Sigmoid colon (tissue), 7 donors: ENCODE results near the gene LSMEM2. TPM values are rescaled to one million over a fixed set of nuclear protein-coding genes. Genes with fewer than 3 reads are reported as not detected.
A peak's percentile ranks its signal among the peaks of the same experiment; 100 is the strongest.

Experiments
- DNase-seq: peaks from one replicate; pipeline ENCODE4 v3.0.0-alpha.2; 2019
- H3K27ac ChIP-seq, 4 donors: fragments of 200-600 bp; sonication (generic); one replicate each; pipeline ENCODE4 v1.5.1; 2016 to 2019; ENCODE audit warnings: mild to moderate bottlenecking in 1 of 4
- H3K27me3 ChIP-seq, 3 donors: fragments of 200-600 bp; sonication (generic); one replicate each; pipeline ENCODE4 v1.5.1; 2019; ENCODE audit warnings: mild to moderate bottlenecking in 1 of 3
- H3K36me3 ChIP-seq, 4 donors: fragments of 200-600 bp; sonication (generic); one replicate each; pipeline ENCODE4 v1.5.1; 2016 to 2019
- H3K4me1 ChIP-seq, 4 donors: fragments of 200-600 bp; sonication (generic); one replicate each; pipeline ENCODE4 v1.5.1; 2017 to 2019
- H3K4me3 ChIP-seq, 4 donors: fragments of 200-600 bp; sonication (generic); one replicate each; pipeline ENCODE4 v1.5.1; 2017 to 2019; ENCODE audit warnings: mild to moderate bottlenecking in 2 of 4, moderate library complexity in 1 of 4
- H3K9me3 ChIP-seq, 4 donors: fragments of 200-600 bp in 3 of 4; sonication (generic) in 3 of 4; one replicate each; pipeline versions ENCODE4 v1.5.1 to v1.6.1; 2013 to 2019
- EP300 ChIP-seq, 4 donors: sonication (generic); formaldehyde crosslinking; IDR thresholded peaks; one replicate each; pipeline ENCODE4 v1.6.1; 2017; ENCODE audit warnings: antibody characterized with exemption in 4 of 4
- POLR2A ChIP-seq, 2 donors: fragments of 450-650 bp; IDR thresholded peaks; one replicate each; pipeline ENCODE4 v1.6.1; 2016; ENCODE audit warnings: antibody characterized with exemption in 2 of 2, mild to moderate bottlenecking in 2 of 2, moderate library complexity in 2 of 2
- POLR2AphosphoS5 ChIP-seq, 4 donors: sonication (generic); formaldehyde crosslinking; IDR thresholded peaks; one replicate each; pipeline ENCODE4 v1.6.1; 2017; ENCODE audit warnings: antibody characterized with exemption in 4 of 4
- WGBS, 2 donors: extraction: QIAGEN DNeasy Blood & Tissue Kit; methylation state at CpG; one replicate each; pipeline ENCODE4 v1.1.7; 2013; 5-methylcytosine and 5-hydroxymethylcytosine counted together
- intact Hi-C: fragments of 100-400 bp; cut with DNase I; formaldehyde crosslinking; loops from one replicate; pipeline ENCODE4 v1.15.1; 2023
- polyA plus RNA-seq, 3 donors: library from polyadenylated mRNA; stranded (reverse); fragments of 200-250 nt; gene quantifications; one replicate each; pipeline ENCODE4 v1.2.3, GENCODE V29; 2013
- total RNA-seq, 4 donors: library from RNA; depleted of rRNA; stranded (reverse); fragments of >200 nt; gene quantifications; one replicate each; pipeline ENCODE4 v1.1.0, GENCODE V29; 2016
- TF ChIP-seq, protein P1 (sequence below), 4 experiments: fragments of 450-650 bp in 3 of 4; fragments of 200-600 bp in 1 of 4; IDR thresholded peaks; one replicate each; pipeline ENCODE4 v1.5.1; 2016 to 2019; ENCODE audit warnings: antibody characterized with exemption in 4 of 4, mild to moderate bottlenecking in 3 of 4, moderate library complexity in 2 of 4
- donor health status: healthy with polysubstance abuse.
- donor health status: Bipolar disorder and iron deficiency.
- donor health status: healthy.

Gene LSMEM2
- total and polyA plus RNA-seq, 7 donors = 0.13 to 0.46 TPM; not detected in 5

- TF ChIP-seq EP300 (IDR thresholded peaks at IDR 0.05) = no peak
- peak in 2 of 4 donors; percentile 34 to 43 for TF ChIP-seq POLR2AphosphoS5 (IDR thresholded peaks at IDR 0.05)
- TF ChIP-seq, protein P1, sequence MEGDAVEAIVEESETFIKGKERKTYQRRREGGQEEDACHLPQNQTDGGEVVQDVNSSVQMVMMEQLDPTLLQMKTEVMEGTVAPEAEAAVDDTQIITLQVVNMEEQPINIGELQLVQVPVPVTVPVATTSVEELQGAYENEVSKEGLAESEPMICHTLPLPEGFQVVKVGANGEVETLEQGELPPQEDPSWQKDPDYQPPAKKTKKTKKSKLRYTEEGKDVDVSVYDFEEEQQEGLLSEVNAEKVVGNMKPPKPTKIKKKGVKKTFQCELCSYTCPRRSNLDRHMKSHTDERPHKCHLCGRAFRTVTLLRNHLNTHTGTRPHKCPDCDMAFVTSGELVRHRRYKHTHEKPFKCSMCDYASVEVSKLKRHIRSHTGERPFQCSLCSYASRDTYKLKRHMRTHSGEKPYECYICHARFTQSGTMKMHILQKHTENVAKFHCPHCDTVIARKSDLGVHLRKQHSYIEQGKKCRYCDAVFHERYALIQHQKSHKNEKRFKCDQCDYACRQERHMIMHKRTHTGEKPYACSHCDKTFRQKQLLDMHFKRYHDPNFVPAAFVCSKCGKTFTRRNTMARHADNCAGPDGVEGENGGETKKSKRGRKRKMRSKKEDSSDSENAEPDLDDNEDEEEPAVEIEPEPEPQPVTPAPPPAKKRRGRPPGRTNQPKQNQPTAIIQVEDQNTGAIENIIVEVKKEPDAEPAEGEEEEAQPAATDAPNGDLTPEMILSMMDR (IDR thresholded peaks at IDR 0.05) = peak; percentile 94 to 99 (median 98)
- no peak for TF ChIP-seq POLR2A (IDR thresholded peaks at IDR 0.05)
- H3K4me3 ChIP-seq = peak overlapping the region; percentile 24 to 52 (median 44)
- peaks cover 0 to 5% (median 1%) of the 10 kb centered on the region in 4 donors for H3K36me3 ChIP-seq
- WGBS, 2 donors = 0 to 1% methylated on average over 25 of the region's 25 CpGs
- H3K27ac ChIP-seq = peak overlapping the region; percentile 76 to 91 (median 85)
- peaks cover 0 to 99% (median 89%) of the 10 kb centered on the region in 4 donors for H3K4me1 ChIP-seq
- intact Hi-C loops = loop anchor here (1.0 to 2.0 kb wide), 2 partner anchors 19 to 53 kb away; no protein-coding TSS in a partner anchor
- no peaks in the 10 kb centered on the region for H3K9me3 ChIP-seq
- DNase-seq = peak; percentile 95
- H3K27me3 ChIP-seq = no peaks in the 10 kb centered on the region
Measured at GRCh38 chr3:50245831-50246516, 32.9 kb upstream of the LSMEM2 start.

DNA sequence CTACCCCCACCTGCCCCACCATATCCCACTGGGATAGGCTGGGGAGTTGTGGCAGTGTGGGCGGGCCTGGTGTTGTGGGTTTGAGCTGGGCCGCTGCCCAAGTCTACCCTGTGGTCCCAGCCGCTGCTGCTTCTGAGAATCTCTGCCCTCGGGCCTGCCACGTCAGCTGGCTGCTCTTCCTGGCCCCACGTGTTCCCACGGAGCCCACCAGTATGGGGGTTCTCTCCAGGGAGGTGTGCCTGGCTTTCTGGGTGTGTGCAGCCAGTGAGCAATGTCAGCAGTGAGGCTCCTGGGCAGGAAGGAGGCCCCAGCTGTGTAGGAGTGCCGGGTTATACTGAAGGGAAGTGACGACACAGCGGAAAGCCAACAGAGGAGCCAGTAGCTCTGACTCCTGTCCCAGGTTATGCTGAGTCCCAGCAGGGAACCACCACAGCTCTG lies 32.4 kb upstream of the LSMEM2 start:
- Histone ChIP-seq H3K9me3 (no peaks in the 10 kb centered on the region), H3K4me1 (peaks cover 0 to 98% (median 86%) of the 10 kb centered on the region in 4 donors), H3K4me3 (peak overlapping the region in 3 of 4 donors; percentile 44 to 52 (median 45)), H3K27ac (peak overlapping the region; percentile 76 to 91 (median 85)), H3K36me3 (peaks cover 0 to 9% (median 4%) of the 10 kb centered on the region in 4 donors), H3K27me3 (no peaks in the 10 kb centered on the region)
- intact Hi-C loops = loop anchor here (1.0 to 2.0 kb wide), 2 partner anchors 19 to 54 kb away; no protein-coding TSS in a partner anchor
- 21 to 34% methylated on average over 10 of the region's 10 CpGs for WGBS, 2 donors
- TF ChIP-seq EP300 (IDR thresholded peaks at IDR 0.05) (no peak), POLR2A (IDR thresholded peaks at IDR 0.05) (no peak), POLR2AphosphoS5 (IDR thresholded peaks at IDR 0.05) (peak in 1 of 4 donors; percentile 4)
- TF ChIP-seq, protein P1 (IDR thresholded peaks at IDR 0.05) = peak in 1 of 4 experiments; percentile 39
- DNase-seq = no peak

DNA sequence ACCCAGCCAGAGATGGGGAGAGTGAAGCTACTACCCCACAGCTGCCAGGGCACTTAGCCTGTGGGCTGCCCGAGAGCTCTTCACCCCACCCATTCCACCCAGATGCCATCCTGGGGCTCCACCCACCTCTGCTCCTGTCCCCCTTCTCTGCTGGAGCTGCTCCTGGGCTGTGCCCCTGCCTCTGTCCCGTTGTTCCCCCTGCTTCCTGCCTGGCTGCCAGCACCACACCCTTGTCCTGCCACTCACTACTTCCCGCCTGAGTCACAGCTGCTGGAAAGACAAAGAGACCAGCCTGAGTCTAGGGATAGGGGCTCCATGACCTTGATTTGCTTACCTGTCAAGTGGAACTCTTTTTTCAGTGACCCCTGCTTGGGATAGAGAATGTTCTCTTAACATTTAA lies 30.5 kb upstream of the LSMEM2 start:
- Histone ChIP-seq H3K36me3 (peaks cover 4 to 27% (median 18%) of the 10 kb centered on the region in 4 donors), H3K4me1 (peaks cover 0 to 84% (median 69%) of the 10 kb centered on the region in 4 donors), H3K27ac (peak overlapping the region; percentile 50 to 91 (median 64)), H3K4me3 (no peak overlapping the region), H3K9me3 (no peaks in the 10 kb centered on the region), H3K27me3 (no peaks in the 10 kb centered on the region)
- intact Hi-C loops = no loop called here
- 4 to 33% methylated on average over 3 of the region's 3 CpGs for WGBS, 2 donors
- DNase-seq = no peak
- TF ChIP-seq, protein P1 (IDR thresholded peaks at IDR 0.05) = no peak
- TF ChIP-seq POLR2A (IDR thresholded peaks at IDR 0.05) = no peak
- TF ChIP-seq EP300 (IDR thresholded peaks at IDR 0.05) = no peak
- peak in 1 of 4 donors; percentile 45 for TF ChIP-seq POLR2AphosphoS5 (IDR thresholded peaks at IDR 0.05)

GRCh38 chr3:50249457-50249856 lies 29.4 kb upstream of the LSMEM2 start:
- no peaks in the 10 kb centered on the region for H3K9me3 ChIP-seq
- H3K27me3 ChIP-seq = no peaks in the 10 kb centered on the region
- 90 to 95% methylated on average over 5 of the region's 5 CpGs for WGBS, 2 donors
- peak overlapping the region in 3 of 4 donors; percentile 50 to 91 (median 76) for H3K27ac ChIP-seq
- TF ChIP-seq POLR2A (IDR thresholded peaks at IDR 0.05) = no peak
- TF ChIP-seq, protein P1 (IDR thresholded peaks at IDR 0.05) = no peak
- no peak for TF ChIP-seq POLR2AphosphoS5 (IDR thresholded peaks at IDR 0.05)
- no peak for TF ChIP-seq EP300 (IDR thresholded peaks at IDR 0.05)
- no peak for DNase-seq
- H3K4me3 ChIP-seq = no peak overlapping the region
- intact Hi-C loops = no loop called here
- H3K36me3 ChIP-seq = peaks cover 9 to 37% (median 18%) of the 10 kb centered on the region in 4 donors
- H3K4me1 ChIP-seq = peaks cover 0 to 76% (median 61%) of the 10 kb centered on the region in 4 donors
